Measurements from ENCODE around the gene CTSA.

The CTSA gene

DNA sequence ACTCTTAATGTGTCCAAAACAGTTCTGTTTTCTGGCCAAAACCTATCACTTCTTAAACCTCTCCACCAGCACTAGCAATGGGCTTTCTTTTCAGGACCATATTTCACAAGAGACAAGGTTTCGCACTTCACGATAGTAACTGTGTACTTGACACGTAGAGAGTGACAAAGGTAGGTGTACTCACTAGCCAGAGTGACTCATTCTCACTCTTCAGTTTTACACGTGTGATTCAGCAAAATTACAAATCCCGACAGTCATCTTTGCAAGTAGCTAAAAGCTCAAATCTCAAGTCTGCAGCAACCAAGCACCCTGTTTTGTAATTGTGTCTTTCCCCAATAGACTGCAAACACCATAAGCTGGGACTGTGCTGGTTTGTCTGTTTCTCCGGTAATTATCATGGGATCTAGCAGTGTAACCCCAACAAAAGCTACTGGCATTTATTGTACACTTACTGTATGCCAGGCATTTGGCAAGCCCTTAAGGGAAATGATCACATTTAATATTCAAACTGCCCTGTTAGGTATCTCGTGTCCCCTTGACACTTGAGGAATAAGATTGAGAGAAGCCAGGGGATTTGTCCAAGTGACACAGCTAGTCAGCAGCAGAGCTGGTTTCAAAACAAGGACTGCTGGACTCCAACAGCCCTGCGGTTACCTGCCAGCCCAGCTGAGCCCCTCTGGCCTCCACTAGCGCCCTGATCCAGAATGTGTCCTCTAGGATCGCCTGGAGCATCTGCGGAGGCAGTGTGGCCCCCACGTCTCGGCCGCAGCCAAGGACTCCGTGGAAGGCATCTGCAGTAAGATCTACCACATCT lies 53.2 kb downstream of the CTSA start:
- no peak for DNase-seq

DNA sequence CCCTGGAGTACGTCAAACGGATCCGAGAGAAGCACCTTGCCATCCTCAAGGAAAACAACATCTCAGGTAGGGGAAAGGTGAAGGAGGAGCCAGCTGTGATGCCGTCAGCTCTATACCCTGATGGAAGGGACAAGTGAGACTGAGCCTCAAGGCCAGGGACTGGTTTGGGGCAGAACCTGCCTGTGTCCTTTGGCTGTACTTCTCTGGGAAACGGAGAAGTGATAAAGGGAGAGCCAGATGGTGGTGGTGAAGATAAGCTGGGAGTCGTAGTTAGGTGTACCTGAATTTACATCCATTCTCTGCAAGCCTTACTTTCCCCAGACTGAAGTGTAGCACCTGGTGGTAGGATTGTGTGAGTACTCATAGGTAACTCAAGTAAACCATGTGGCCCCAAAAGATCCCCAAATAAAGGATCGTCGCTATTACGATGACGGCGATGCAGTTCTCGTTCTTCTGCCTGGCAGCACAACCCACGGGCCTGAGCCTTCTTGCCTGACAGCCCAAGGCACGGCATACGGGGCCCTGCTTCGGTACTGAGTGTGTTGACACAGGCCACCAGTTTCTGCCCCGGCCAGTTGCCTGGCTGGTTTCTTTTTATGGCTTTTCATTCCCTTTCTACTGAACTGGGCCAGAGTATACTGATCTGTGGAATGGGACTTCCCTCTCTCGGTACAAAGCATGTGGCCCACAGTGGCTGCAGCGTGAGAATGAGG lies 54.0 kb downstream of the CTSA start:
- no peak for DNase-seq

DNA sequence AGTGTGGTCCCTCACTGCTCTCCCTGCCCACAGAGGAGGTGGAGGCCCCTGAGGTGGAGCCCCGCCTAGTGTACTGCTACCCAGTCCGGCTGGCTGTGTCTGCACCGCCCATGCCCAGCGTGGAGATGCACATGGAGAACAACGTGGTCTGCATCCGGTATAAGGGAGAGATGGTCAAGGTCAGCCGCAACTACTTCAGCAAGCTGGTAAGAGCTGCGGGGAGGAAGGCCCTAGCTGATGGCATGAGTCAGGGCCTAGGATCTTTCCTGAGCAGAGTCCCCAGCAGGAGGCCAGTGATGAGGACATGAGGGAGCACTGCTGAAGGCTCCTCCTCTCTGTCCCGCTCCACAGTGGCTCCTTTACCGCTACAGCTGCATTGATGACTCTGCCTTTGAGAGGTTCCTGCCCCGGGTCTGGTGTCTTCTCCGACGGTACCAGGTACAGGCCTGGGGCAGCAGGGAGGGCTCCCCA lies 54.6 kb downstream of the CTSA start:
- DNase-seq, result no peak

DNA sequence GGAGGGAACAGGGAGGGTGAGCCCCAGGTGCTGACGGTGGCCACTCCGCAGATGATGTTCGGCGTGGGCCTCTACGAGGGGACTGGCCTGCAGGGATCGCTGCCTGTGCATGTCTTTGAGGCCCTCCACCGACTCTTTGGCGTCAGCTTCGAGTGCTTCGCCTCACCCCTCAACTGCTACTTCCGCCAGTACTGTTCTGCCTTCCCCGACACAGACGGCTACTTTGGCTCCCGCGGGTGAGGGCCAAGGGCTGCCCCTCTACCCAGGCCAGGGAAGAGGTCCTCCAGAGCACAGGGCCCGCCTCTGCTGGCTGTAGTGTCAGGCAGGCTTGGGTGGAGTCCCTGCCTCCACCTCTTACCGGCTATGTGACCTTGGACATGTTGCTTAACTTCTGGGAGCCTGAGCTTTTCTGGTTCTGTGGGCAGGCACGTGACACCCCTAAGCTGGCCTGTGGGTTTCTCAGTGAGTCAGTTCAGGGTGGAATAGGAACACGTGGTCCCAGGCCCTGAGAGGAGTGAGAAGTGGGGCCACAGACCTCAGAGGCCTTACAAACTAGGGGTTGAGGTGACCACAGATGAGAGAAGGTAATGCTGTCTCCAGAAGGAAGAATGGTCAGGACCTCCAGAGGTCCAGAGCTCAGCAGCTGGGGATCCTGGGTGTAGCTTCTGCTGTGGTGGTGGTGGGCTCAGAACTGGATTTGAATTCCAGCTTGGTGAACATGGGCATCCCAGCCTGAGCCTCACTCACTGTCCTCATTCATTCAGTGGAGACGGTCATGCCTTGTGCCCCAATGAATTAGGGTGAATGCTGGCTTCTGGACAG lies 55.2 kb downstream of the CTSA start:
- DNase-seq, result no peak

DNA sequence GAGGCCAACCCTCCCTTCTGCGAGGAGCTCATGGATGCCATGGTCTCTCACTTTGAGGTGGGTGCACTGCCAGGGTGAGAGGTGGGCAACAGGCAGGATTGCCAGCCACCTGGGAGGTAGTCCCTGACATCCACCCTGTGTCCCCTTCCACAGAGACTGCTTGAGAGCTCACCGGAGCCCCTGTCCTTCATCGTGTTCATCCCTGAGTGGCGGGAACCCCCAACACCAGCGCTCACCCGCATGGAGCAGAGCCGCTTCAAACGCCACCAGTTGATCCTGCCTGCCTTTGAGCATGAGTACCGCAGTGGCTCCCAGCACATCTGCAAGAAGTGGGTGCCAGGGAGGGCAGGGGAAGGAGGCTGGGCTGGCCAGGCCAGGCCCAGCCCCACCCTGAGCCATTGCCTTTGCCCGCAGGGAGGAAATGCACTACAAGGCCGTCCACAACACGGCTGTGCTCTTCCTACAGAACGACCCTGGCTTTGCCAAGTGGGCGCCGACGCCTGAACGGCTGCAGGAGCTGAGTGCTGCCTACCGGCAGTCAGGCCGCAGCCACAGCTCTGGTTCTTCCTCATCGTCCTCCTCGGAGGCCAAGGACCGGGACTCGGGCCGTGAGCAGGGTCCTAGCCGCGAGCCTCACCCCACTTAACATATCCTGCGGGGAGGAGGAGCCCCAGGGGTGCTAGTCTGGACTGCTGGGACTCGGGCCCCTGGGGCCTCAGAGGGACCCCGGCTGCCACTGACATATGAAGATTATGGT lies 56.2 kb downstream of the CTSA start:
- DNase-seq, result no peak

DNA sequence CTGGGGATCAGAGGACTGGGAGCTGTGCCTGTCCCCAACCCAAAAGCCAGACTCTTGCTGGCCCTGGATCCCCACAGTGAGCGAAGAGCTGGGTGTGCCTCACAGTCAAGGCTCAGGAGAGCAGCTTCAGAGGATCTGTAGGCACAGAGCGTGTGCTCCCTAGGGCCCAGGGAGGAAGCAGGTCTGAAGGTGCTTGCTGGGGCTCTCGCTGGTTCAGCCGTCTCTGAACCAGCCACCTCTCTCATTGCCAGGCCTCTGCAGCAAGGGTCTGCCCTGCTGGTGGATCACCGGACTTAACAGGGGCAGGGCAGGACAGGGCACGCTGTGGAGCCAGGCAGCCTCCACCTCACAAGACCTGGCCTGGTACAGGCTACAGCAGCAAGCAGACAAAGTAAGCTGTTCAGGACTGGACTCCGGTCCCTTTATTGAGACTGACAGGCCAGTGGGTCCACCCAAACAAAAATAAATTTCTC lies 57.2 kb downstream of the CTSA start:
- DNase-seq, result no peak

All from NCI-H2081 treated with DMSO at 0.1 percent for 48 hours (cell line).